ENCODE measurements around the gene USP47.

DNA sequence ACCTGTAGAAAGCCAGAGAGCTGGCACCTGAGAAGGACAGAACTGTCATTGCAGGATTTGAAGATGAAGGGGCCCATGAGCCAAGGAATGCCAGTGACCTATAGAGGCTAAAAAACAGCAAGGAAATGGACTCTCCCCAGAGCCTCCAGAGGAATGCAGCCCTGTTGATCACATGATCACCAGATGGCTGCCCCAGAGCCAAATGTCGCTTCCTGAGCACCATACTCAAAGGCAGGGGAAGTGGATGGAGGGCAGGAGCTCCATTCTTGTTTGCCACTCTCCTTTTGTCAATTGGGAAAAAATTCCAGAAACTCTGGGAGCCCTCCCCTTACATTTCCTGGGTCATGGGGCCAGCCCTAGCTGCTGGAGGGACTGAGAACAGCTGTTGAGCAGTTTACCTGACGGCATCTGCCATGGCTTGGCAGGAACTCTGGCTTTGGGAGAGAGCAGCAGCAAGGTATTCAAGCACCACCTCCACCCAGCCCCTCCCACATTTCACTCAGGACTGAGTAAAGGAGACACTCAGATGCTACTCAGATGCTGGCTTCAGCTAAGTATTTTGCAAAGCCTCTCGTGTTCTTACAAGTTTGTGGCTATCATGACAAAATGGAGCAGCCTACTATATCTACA lies 119.7 kb downstream of the USP47 start:
- no peak for TF ChIP-seq POLR2AphosphoS5 (IDR thresholded peaks at IDR 0.05; ENCODE audit: low read depth, low read length)
- TF ChIP-seq CTCF (IDR thresholded peaks at IDR 0.05) = no peak
- TF ChIP-seq SIN3A (IDR thresholded peaks at IDR 0.05; ENCODE audit: borderline replicate concordance, insufficient read depth, low read depth, low read length) = no peak
- TF ChIP-seq REST (IDR thresholded peaks at IDR 0.05; ENCODE audit: insufficient read depth in 1 of 2, low read depth in 2 of 2, low read length in 1 of 2) = no peak
- TF ChIP-seq TCF7L2 (IDR thresholded peaks at IDR 0.05; ENCODE audit: low read depth, low read length) = no peak

Measured in Panc1 (cell line).